SK-N-SH (cell line): ENCODE results near the gene ARHGAP42.

Source experiments
- EP300 ChIP-seq, 2 experiments: IDR thresholded peaks; 2 replicates each; pipeline versions ENCODE4 v1.4.0 to v1.6.1; 2012; ENCODE audit warnings: borderline replicate concordance in 1 of 2, low read depth in 1 of 2, low read length in 1 of 2
- EZH2phosphoT487 ChIP-seq: fragments of 200-600 bp; sonication (generic); IDR thresholded peaks from 2 replicates; pipeline ENCODE4 v1.6.1; 2017; ENCODE audit warnings: low read depth, mixed run types, mild to moderate bottlenecking, antibody characterized with exemption, moderate library complexity, borderline replicate concordance
- FOXM1 ChIP-seq: IDR thresholded peaks from 2 replicates; pipeline ENCODE4 v1.4.0; 2012; ENCODE audit warnings: low read depth, mild to moderate bottlenecking
- JUND ChIP-seq: IDR thresholded peaks from 2 replicates; pipeline ENCODE4 v1.4.0; 2012
- RAD21 ChIP-seq: IDR thresholded peaks from 2 replicates; pipeline ENCODE4 v1.6.1; 2012; ENCODE audit warnings: mild to moderate bottlenecking, low read length
- TAF1 ChIP-seq: IDR thresholded peaks from 2 replicates; pipeline ENCODE4 v1.6.1; 2012; ENCODE audit warnings: low read depth, mild to moderate bottlenecking, low read length, moderate library complexity, borderline replicate concordance
- TCF12 ChIP-seq: IDR thresholded peaks from 2 replicates; pipeline ENCODE4 v1.4.0; 2012
- YY1 ChIP-seq: IDR thresholded peaks from 2 replicates; pipeline ENCODE4 v1.4.0; 2012; ENCODE audit warnings: low read depth, mild to moderate bottlenecking
- TF ChIP-seq, protein P1 (sequence below): fragments of 200-600 bp; sonication (generic); IDR thresholded peaks from 2 replicates; pipeline ENCODE4 v1.6.1; 2017; ENCODE audit warnings: antibody characterized with exemption, mild to moderate bottlenecking, moderate library complexity
- TF ChIP-seq, protein P2 (sequence below): IDR thresholded peaks from 2 replicates; pipeline ENCODE4 v1.6.1; 2012; ENCODE audit warnings: mild to moderate bottlenecking, low read depth, low read length, moderate library complexity
- TF ChIP-seq, protein P3 (sequence below): fragments of 150-350 bp; IDR thresholded peaks from 2 replicates; pipeline ENCODE4 v1.6.1; 2017; ENCODE audit warnings: antibody characterized with exemption, low read length, low read depth, borderline replicate concordance

DNA sequence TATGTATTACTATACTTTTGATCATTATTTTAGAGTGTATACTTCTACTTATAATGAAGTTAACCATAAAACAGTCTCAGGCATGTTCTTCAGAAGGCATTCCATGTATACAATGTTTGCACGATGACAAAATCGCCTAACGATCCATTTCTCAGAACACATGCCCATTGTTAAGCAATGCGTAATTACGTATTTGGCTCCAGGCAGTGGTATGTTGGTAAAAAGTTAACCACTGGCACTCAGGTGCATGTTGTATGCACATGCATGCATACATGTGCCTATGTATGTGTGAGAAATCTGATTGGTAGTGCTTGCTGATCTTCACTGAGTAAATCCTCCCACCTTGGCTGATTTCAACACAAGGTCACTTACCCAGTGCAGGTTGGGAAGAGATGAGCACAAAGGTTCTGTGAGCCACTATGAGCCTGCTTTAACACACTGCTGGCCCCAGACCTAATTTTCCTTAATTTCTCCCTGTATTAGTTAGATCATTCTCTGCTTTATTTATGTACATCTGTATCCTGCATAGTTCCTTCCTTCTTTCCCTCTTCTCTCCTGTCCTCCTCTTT, 164.6 kb downstream of the ARHGAP42 start:
- TF ChIP-seq RAD21 (no peak), EZH2phosphoT487 (no peak), FOXM1 (no peak), TAF1 (no peak), EP300 (IDR thresholded peaks at IDR 0.05; ENCODE audit: borderline replicate concordance in 1 of 2, low read depth in 1 of 2, low read length in 1 of 2) (no peak), TCF12 (no peak), YY1 (no peak), JUND (no peak)
- TF ChIP-seq, protein P1, sequence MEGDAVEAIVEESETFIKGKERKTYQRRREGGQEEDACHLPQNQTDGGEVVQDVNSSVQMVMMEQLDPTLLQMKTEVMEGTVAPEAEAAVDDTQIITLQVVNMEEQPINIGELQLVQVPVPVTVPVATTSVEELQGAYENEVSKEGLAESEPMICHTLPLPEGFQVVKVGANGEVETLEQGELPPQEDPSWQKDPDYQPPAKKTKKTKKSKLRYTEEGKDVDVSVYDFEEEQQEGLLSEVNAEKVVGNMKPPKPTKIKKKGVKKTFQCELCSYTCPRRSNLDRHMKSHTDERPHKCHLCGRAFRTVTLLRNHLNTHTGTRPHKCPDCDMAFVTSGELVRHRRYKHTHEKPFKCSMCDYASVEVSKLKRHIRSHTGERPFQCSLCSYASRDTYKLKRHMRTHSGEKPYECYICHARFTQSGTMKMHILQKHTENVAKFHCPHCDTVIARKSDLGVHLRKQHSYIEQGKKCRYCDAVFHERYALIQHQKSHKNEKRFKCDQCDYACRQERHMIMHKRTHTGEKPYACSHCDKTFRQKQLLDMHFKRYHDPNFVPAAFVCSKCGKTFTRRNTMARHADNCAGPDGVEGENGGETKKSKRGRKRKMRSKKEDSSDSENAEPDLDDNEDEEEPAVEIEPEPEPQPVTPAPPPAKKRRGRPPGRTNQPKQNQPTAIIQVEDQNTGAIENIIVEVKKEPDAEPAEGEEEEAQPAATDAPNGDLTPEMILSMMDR: no peak
- TF ChIP-seq, protein P2, sequence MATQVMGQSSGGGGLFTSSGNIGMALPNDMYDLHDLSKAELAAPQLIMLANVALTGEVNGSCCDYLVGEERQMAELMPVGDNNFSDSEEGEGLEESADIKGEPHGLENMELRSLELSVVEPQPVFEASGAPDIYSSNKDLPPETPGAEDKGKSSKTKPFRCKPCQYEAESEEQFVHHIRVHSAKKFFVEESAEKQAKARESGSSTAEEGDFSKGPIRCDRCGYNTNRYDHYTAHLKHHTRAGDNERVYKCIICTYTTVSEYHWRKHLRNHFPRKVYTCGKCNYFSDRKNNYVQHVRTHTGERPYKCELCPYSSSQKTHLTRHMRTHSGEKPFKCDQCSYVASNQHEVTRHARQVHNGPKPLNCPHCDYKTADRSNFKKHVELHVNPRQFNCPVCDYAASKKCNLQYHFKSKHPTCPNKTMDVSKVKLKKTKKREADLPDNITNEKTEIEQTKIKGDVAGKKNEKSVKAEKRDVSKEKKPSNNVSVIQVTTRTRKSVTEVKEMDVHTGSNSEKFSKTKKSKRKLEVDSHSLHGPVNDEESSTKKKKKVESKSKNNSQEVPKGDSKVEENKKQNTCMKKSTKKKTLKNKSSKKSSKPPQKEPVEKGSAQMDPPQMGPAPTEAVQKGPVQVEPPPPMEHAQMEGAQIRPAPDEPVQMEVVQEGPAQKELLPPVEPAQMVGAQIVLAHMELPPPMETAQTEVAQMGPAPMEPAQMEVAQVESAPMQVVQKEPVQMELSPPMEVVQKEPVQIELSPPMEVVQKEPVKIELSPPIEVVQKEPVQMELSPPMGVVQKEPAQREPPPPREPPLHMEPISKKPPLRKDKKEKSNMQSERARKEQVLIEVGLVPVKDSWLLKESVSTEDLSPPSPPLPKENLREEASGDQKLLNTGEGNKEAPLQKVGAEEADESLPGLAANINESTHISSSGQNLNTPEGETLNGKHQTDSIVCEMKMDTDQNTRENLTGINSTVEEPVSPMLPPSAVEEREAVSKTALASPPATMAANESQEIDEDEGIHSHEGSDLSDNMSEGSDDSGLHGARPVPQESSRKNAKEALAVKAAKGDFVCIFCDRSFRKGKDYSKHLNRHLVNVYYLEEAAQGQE: no peak
- TF ChIP-seq, protein P3, sequence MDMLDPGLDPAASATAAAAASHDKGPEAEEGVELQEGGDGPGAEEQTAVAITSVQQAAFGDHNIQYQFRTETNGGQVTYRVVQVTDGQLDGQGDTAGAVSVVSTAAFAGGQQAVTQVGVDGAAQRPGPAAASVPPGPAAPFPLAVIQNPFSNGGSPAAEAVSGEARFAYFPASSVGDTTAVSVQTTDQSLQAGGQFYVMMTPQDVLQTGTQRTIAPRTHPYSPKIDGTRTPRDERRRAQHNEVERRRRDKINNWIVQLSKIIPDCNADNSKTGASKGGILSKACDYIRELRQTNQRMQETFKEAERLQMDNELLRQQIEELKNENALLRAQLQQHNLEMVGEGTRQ: no peak
